Neuronal stem cell (in vitro differentiated cells): ENCODE data around the gene RNF17.

Experiments used
- DNase-seq: peaks from one replicate; pipeline ENCODE4 v3.0.0-alpha.2; 2013; ENCODE audit warnings: low spot score
- H2AFZ ChIP-seq: one replicate; pipeline ENCODE4 v1.6.1; 2013; ENCODE audit warnings: mild to moderate bottlenecking, low read length, inconsistent platforms
- H2AK5ac ChIP-seq: 2 replicates; pipeline ENCODE4 v1.6.1; 2013; ENCODE audit warnings: low read depth, mild to moderate bottlenecking, inconsistent platforms, low read length, moderate library complexity, mixed read lengths
- H2BK120ac ChIP-seq: 2 replicates; pipeline ENCODE4 v1.6.1; 2013; ENCODE audit warnings: low read depth, mild to moderate bottlenecking, inconsistent platforms, low read length, moderate library complexity, mixed read lengths
- H2BK12ac ChIP-seq: one replicate; pipeline ENCODE4 v1.6.1; 2013; ENCODE audit warnings: low read length, inconsistent platforms
- H2BK15ac ChIP-seq: 2 replicates; pipeline ENCODE4 v1.6.1; 2013; ENCODE audit warnings: mild to moderate bottlenecking, low read length, inconsistent platforms, mixed read lengths
- H2BK5ac ChIP-seq: one replicate; pipeline ENCODE4 v1.6.1; 2013; ENCODE audit warnings: inconsistent platforms, mild to moderate bottlenecking, low read length, moderate library complexity
- H3K14ac ChIP-seq: one replicate; pipeline ENCODE4 v1.6.1; 2013; ENCODE audit warnings: low read length, inconsistent platforms
- H3K18ac ChIP-seq: 2 replicates; pipeline ENCODE4 v1.6.1; 2013; ENCODE audit warnings: low read length, inconsistent platforms
- H3K23ac ChIP-seq: 2 replicates; pipeline ENCODE4 v1.6.1; 2013; ENCODE audit warnings: low read depth, mild to moderate bottlenecking, mixed read lengths, low read length, inconsistent platforms; ENCODE audit not compliant: poor library complexity
- H3K27ac ChIP-seq: replicated peaks from 3 replicates; pipeline ENCODE4 v1.5.1; 2013; ENCODE audit warnings: low read length, inconsistent platforms
- H3K27me3 ChIP-seq, 3 experiments: 2 replicates each; pipeline ENCODE4 v1.6.1; 2013; ENCODE audit warnings: low read length in 3 of 3, mild to moderate bottlenecking in 2 of 3, inconsistent platforms in 1 of 3, low read depth in 1 of 3, mixed read lengths in 1 of 3, moderate library complexity in 1 of 3; ENCODE audit not compliant: control insufficient read depth in 3 of 3, insufficient read depth in 3 of 3
- H3K36me3 ChIP-seq, 2 donors: replicated peaks in 1 of 2; 2 replicates each; pipeline ENCODE4 v1.6.1; 2013; ENCODE audit warnings: low read length in 2 of 2; ENCODE audit not compliant: control insufficient read depth in 2 of 2, insufficient read depth in 2 of 2
- H3K4ac ChIP-seq: 2 replicates; pipeline ENCODE4 v1.6.1; 2013; ENCODE audit warnings: inconsistent platforms, mild to moderate bottlenecking, low read length, moderate library complexity
- H3K4me1 ChIP-seq, 2 donors: 1 replicate in 1 of 2; 2 replicates in 1 of 2; pipeline ENCODE4 v1.6.1; 2013; ENCODE audit warnings: low read length in 2 of 2, low read depth in 1 of 2; ENCODE audit not compliant: control insufficient read depth in 2 of 2, insufficient read depth in 1 of 2
- H3K4me2 ChIP-seq: one replicate; pipeline ENCODE4 v1.6.1; 2013; ENCODE audit warnings: mild to moderate bottlenecking, low read length, inconsistent platforms; ENCODE audit not compliant: insufficient read depth, poor library complexity, severe bottlenecking
- H3K4me3 ChIP-seq, 2 donors: 2 replicates each; pipeline ENCODE4 v1.5.1; 2013; ENCODE audit warnings: low read length in 2 of 2, mild to moderate bottlenecking in 2 of 2, inconsistent platforms in 1 of 2, moderate library complexity in 1 of 2
- H3K79me1 ChIP-seq: one replicate; pipeline ENCODE4 v1.6.1; 2013; ENCODE audit warnings: low read depth, mild to moderate bottlenecking, inconsistent platforms, low read length, moderate library complexity
- H3K9ac ChIP-seq: one replicate; pipeline ENCODE4 v1.6.1; 2013; ENCODE audit warnings: mild to moderate bottlenecking, low read depth, low read length, inconsistent platforms; ENCODE audit not compliant: poor library complexity
- H3K9me3 ChIP-seq, 2 donors: replicated peaks in 1 of 2; 2 replicates each; pipeline versions ENCODE3 to v1.6.1; 2013; ENCODE audit warnings: low read length in 2 of 2, mild to moderate bottlenecking in 2 of 2, inconsistent platforms in 1 of 2, low read depth in 1 of 2, mixed read lengths in 1 of 2, moderate library complexity in 1 of 2; ENCODE audit not compliant: control insufficient read depth in 2 of 2, insufficient read depth in 1 of 2
- H4K8ac ChIP-seq: one replicate; pipeline ENCODE4 v1.6.1; 2013; ENCODE audit warnings: low read depth, mild to moderate bottlenecking, inconsistent platforms, low read length, moderate library complexity
- H4K91ac ChIP-seq: one replicate; pipeline ENCODE4 v1.6.1; 2013; ENCODE audit warnings: low read length, low read depth, mild to moderate bottlenecking, inconsistent platforms; ENCODE audit not compliant: poor library complexity
- WGBS, 2 donors: extraction: QIAGEN DNeasy Blood & Tissue Kit; methylation state at CpG; one replicate each; pipeline ENCODE4 v1.1.7; 2013; ENCODE audit warnings: missing lambda C conversion rate in 2 of 2, mixed read lengths in 1 of 2; ENCODE audit not compliant: insufficient read length in 2 of 2, insufficient replicate concordance in 1 of 2; ENCODE audit errors: extremely low coverage in 2 of 2; 5-methylcytosine and 5-hydroxymethylcytosine counted together

Gene RNF17

DNA sequence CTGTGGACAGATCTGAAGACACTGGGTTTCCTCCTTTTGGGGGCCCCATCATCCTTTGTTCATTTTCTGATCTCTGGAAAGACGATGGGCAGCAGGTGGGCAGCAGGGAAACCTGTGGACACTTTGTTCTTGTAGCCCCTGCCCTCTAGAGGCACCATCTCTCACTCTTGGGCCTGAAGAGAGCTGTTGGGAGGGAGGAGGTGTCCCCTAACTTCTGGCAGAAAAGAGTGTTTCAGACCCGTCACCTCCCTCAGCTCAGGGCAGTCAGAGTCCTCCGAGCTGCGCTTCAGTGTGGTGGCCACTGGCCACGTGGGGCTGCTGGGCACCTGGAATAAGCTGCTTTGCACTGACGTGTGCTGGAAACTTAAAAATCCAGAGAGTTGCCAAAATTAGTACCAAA lies 26.9 kb upstream of the RNF17 start:
- Histone ChIP-seq H3K9me3 (peaks cover 0 to 3% of the 10 kb centered on the region in 2 donors), H3K36me3 (no peaks in the 10 kb centered on the region), H3K79me1 (no peaks in the 10 kb centered on the region), H2AK5ac (no peak overlapping the region), H3K4me1 (peaks cover 0 to 6% of the 10 kb centered on the region in 2 donors), H3K27me3 (peaks cover 0 to 4% (median 0%) of the 10 kb centered on the region in 3 experiments), H3K14ac (no peak overlapping the region), H3K4ac (no peak overlapping the region), H3K4me3 (no peak overlapping the region), H3K9ac (no peak overlapping the region), H2BK15ac (no peak overlapping the region), H2AFZ (no peak overlapping the region), H2BK12ac (no peak overlapping the region), H4K8ac (no peak overlapping the region), H2BK5ac (no peak overlapping the region), H3K4me2 (no peak overlapping the region), H2BK120ac (no peak overlapping the region), H3K27ac (no peak overlapping the region), H3K23ac (no peak overlapping the region), H4K91ac (no peak overlapping the region), H3K18ac (no peak overlapping the region)
- WGBS, 2 donors: no CpG with 5 or more reads among the region's 6 CpGs
- no peak for DNase-seq

DNA sequence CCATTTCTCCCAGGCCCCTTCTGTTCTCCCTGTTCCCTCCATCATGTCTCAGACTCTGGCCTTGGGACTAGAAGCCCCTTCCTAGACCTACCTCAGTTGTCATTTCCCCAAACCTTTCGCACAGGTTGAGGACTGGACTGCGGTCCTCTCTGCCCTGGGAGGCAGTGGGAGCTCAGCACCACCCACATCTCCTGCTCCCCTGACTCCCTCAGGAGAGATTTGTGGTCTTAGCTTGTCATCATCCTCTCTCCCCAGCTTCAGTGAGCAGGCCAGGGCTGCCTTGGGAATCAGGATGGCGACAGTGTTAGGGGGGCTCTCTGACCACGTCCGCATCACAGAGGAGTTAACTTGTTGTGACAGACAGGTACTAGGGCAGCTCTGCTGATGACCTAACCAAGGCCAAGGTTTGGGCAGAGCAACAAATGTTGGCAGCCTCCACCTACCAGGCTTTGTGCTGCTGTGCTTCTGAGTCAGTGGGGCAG lies 25.6 kb upstream of the RNF17 start:
- no peaks in the 10 kb centered on the region for H3K36me3 ChIP-seq
- H3K4ac ChIP-seq: no peak overlapping the region
- H2BK120ac ChIP-seq: no peak overlapping the region
- no peak overlapping the region for H4K8ac ChIP-seq
- H4K91ac ChIP-seq: no peak overlapping the region
- no peak overlapping the region for H3K23ac ChIP-seq
- peaks cover 0 to 11% of the 10 kb centered on the region in 2 donors for H3K4me1 ChIP-seq
- DNase-seq: no peak
- no peak overlapping the region for H2BK5ac ChIP-seq
- no CpG with 5 or more reads among the region's 5 CpGs for WGBS, 2 donors
- H3K4me2 ChIP-seq: no peak overlapping the region
- no peak overlapping the region for H2AFZ ChIP-seq
- peak overlapping the region; percentile 62 for H2BK15ac ChIP-seq
- peak overlapping the region; percentile 53 for H2AK5ac ChIP-seq
- peaks cover 0 to 4% (median 2%) of the 10 kb centered on the region in 3 experiments for H3K27me3 ChIP-seq
- H2BK12ac ChIP-seq: no peak overlapping the region
- no peaks in the 10 kb centered on the region for H3K79me1 ChIP-seq
- H3K27ac ChIP-seq: no peak overlapping the region
- peaks cover 0 to 3% of the 10 kb centered on the region in 2 donors for H3K9me3 ChIP-seq
- peak overlapping the region in 1 of 2 donors; percentile 38 for H3K4me3 ChIP-seq
- H3K14ac ChIP-seq: peak overlapping the region; percentile 9
- no peak overlapping the region for H3K9ac ChIP-seq
- peak overlapping the region; percentile 74 for H3K18ac ChIP-seq

DNA sequence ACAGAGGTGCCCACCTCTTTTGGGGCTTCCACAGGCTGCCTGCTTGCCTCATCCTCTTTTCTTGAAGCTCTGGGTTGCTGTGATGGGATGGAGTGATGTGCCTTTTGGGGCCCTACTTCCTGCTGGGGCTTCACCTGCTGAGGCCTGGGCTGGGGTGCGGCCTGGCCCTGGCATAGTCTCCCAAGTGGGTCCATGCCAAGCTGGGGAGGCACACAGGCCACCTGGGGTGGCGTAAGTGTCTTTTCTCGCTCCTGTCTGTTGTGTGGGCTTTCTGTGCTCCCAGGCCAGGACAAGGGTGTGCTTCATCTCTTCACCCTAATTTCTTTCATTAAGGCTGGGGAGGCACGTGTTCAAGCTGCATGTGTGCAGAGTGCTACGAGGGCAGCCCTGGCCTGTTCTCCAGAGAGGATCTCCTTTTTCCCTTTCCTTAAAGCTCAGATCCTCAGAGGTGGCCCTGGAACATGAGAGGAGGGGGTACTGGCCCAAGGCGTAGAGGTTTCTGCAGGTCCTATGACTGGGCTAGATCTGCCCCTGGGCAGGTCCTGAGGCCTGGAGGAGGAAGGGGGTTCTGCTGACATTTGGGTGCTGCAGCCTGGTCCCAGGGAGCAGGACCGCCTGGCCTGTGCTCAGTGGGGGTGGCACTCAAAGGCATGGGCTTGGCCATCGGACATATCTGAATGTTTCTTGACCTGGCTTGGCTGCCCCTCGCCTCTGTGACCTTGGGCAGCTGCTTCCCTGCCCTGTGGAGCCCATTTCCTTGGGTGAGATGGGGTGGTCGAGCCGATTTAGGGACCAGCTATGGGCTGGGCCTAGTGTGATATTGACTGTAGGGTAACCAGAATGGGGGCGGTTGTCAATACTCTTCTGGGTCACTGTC lies 23.7 kb upstream of the RNF17 start:
- no peak overlapping the region for H3K4ac ChIP-seq
- no peak overlapping the region for H3K9ac ChIP-seq
- H2BK12ac ChIP-seq: no peak overlapping the region
- no peak overlapping the region for H3K4me2 ChIP-seq
- peaks cover 2 to 21% (median 9%) of the 10 kb centered on the region in 3 experiments for H3K27me3 ChIP-seq
- peak overlapping the region; percentile 57 for H3K23ac ChIP-seq
- peaks cover 0 to 11% of the 10 kb centered on the region in 2 donors for H3K4me1 ChIP-seq
- no peak overlapping the region for H2AFZ ChIP-seq
- H3K4me3 ChIP-seq: no peak overlapping the region
- no peak overlapping the region for H3K14ac ChIP-seq
- H2BK5ac ChIP-seq: no peak overlapping the region
- no peak overlapping the region for H3K27ac ChIP-seq
- no peak for DNase-seq
- no peaks in the 10 kb centered on the region for H3K79me1 ChIP-seq
- H3K9me3 ChIP-seq: peaks cover 0 to 3% of the 10 kb centered on the region in 2 donors
- H2BK120ac ChIP-seq: no peak overlapping the region
- WGBS, 2 donors: no CpG with 5 or more reads among the region's 12 CpGs
- peak overlapping the region; percentile 44 for H4K91ac ChIP-seq
- H2BK15ac ChIP-seq: peak overlapping the region; percentile 56
- H3K18ac ChIP-seq: peak overlapping the region; percentile 58
- H2AK5ac ChIP-seq: peak overlapping the region; percentile 43
- H3K36me3 ChIP-seq: no peaks in the 10 kb centered on the region
- H4K8ac ChIP-seq: no peak overlapping the region

DNA sequence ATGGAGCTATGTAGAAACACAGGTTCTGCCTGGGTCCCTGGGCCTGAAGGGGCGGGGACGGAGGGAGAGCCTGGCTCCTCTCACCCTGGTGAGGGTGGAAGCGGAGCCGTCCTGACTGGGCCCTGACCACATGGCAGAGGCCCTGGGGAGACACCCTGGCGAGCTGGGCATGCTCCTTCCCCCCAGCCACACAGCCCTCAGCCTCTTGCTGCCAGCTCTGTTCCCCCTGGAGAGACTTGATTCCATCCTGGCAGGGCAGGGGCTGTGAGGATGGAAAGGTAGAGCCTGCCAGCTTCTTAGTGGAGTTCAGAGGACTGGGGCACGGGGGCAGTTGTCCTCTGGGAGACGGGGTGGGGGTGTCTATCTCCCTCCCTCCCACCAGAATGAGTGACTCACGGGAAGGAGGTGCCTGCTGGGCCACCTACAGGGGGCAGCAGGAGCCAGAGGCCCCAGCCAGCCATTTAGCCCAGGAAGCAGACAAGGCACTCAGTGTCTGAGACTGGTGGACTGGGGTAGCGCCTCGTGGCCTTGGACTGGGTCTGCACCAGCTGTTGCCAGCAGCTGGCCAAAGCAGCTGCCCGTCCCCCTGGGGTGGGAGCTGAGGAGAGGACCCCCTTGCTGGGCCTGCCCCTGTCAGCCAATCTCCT lies 22.8 kb upstream of the RNF17 start:
- DNase-seq: no peak
- no CpG with 5 or more reads among the region's 11 CpGs for WGBS, 2 donors

More for the DNA sequence above, 22.8 kb upstream of the RNF17 start:
- Histone ChIP-seq H3K4me3 (no peak overlapping the region), H3K4me2 (no peak overlapping the region), H3K27ac (no peak overlapping the region), H3K79me1 (no peaks in the 10 kb centered on the region), H2BK5ac (peak overlapping the region; percentile 60), H2AK5ac (peak overlapping the region; percentile 76), H3K27me3 (peaks cover 9 to 29% (median 18%) of the 10 kb centered on the region in 3 experiments), H3K14ac (peak overlapping the region; percentile 63), H3K18ac (peak overlapping the region; percentile 58), H3K4ac (peak overlapping the region; percentile 98), H4K8ac (no peak overlapping the region), H3K36me3 (no peaks in the 10 kb centered on the region), H3K9me3 (peaks cover 0 to 6% of the 10 kb centered on the region in 2 donors), H3K23ac (no peak overlapping the region), H2AFZ (no peak overlapping the region), H4K91ac (peak overlapping the region; percentile 64), H2BK15ac (peak overlapping the region; percentile 93), H3K4me1 (peaks cover 0 to 12% of the 10 kb centered on the region in 2 donors), H2BK120ac (no peak overlapping the region), H2BK12ac (peak overlapping the region; percentile 63), H3K9ac (no peak overlapping the region)
